GM12873 (cell line): ENCODE data around the gene MICAL2.

Experiments used
- TF ChIP-seq, protein P1 (sequence below): IDR thresholded peaks from 2 replicates; pipeline ENCODE4 v1.5.1; 2012; ENCODE audit warnings: low read depth, mild to moderate bottlenecking, moderate library complexity, low read length, control low read depth; ENCODE audit not compliant: insufficient read depth; ENCODE audit errors: missing control alignments

The MICAL2 gene

DNA sequence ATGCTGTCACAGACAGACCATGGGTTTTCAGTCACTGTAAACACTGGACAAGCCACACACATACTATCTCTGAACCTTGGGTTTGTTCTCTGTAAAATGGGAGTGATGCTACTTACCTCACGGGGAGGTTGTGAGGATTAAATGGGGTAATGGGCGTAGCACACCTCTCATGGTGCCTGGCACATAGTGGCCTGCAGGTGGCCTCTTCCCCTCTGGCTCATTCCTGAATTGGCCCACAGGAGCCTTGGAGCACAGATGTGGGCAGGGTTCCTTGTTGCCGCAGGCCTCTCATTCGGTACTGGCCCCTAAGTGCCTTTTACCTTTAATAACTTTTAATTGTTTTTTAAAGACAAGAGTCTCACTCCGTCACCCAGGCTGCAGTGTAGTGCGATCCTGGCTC is 11.7 kb downstream of the MICAL2 start:
- TF ChIP-seq, protein P1, sequence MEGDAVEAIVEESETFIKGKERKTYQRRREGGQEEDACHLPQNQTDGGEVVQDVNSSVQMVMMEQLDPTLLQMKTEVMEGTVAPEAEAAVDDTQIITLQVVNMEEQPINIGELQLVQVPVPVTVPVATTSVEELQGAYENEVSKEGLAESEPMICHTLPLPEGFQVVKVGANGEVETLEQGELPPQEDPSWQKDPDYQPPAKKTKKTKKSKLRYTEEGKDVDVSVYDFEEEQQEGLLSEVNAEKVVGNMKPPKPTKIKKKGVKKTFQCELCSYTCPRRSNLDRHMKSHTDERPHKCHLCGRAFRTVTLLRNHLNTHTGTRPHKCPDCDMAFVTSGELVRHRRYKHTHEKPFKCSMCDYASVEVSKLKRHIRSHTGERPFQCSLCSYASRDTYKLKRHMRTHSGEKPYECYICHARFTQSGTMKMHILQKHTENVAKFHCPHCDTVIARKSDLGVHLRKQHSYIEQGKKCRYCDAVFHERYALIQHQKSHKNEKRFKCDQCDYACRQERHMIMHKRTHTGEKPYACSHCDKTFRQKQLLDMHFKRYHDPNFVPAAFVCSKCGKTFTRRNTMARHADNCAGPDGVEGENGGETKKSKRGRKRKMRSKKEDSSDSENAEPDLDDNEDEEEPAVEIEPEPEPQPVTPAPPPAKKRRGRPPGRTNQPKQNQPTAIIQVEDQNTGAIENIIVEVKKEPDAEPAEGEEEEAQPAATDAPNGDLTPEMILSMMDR: peak; percentile 51

DNA sequence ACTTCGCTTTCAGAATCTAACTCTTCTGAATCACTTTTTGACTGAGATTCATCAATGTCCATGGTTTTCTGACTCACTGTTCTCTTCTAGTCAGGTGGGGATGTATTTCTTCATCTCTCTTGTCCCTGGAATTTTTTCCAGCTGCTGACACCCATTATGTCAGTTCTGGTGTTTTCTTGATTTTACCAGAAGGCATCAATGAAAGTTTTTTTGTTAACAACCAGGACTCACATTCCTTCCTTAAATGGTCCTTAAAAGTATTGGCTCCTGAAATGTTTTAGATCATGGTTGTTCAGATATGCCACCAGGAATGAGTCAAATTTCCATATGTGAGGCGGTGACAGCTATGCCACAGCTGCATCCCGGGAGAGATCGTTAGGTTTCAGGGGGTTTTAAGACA is 12.9 kb downstream of the MICAL2 start:
- TF ChIP-seq, protein P1: no peak

DNA sequence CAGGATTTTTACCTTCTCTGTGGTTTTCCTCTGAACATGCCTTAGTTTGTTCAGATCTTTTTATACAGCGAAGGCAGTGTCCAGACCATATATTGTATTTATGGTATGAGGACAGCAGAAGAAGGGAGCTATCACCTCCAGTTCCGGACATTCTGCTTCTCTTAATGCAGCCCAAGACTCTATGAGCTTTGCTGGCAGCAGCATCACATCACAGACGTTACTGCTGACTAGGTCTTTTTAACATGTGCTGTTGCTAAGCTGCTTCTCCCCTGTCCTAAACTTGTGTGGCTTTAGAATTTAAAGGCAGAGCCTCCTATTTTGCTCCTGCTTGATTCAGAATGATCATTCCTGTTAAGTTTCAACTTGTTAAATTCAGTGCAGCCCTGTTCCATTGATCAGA is 13.4 kb downstream of the MICAL2 start:
- TF ChIP-seq, protein P1: no peak

DNA sequence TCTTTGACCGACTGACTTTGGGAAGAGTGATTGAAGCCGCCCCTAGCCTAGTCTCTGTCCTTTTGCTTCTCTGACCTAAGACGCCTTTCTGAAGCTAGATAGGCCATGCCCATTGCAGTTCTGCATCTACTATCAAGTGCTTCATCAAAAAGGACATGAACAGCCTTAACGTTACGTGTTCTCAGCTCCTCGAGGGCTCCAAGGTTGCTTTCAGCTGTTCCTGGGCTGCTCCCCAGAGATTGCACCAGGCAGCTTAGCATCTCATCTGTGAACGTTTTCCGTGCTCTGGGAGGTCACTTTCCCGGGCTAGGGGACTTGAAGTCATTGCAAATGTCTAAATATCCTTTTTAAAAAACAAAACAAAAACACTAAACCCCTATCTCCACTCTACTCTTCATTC is 13.9 kb downstream of the MICAL2 start:
- TF ChIP-seq, protein P1: no peak

DNA sequence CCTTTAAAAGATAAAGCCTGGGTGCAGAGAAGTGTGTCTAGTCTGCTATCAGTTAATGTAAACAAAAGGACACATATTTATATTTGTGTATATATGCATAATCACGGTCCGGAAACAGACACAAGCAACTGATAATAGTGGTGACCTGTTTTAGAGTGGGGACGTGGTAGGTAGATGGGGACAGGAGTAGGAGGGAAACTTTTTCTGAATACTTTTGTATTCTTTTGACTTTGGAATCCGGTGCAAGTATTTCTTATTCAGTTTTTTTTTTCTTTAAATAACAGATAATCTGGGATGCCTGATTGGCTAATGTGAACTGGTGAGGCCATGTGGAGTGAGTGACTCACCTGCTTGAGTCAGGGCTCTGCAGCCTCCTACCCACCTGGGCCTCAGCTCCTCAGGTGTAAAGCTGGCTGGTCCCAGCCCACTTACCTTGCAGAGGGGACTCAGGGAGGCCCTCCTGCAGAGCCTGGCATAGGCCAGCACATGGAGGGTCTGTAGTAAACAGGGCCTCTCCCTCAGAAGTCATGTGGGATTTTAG is 15.3 kb downstream of the MICAL2 start:
- TF ChIP-seq, protein P1: no peak

DNA sequence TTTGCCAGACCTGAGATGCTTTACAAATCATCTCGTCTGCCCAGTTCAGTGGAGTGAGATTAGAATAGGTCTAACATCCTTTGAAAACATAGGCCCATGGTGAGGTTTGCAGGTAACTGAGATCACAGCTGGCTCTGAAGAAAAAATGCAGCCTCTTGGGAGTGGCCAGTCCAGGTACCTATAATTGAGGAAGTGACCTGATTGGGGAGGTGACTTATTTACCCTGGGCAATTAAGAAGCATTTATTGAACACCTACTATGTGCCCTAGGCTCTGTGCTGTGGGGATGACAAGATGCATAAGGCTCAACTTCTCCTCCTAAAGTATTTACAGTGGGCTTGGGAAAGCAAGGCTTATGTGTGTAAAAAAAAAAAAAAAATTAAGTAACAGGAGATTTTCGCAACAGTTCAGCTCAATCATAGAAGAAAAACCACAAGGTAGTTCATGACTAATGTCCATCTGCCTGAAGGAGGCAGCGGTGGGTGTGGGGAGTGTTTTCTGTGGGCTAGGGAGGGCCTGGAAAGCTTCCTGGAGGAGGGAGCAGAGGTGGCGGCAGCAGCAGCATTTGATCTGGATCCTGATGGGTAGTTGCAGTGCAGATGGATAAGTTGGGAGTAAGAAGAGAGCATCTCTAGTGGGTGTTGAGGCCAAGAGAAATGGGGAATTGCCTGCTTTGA is 16.1 kb downstream of the MICAL2 start:
- TF ChIP-seq, protein P1: no peak

DNA sequence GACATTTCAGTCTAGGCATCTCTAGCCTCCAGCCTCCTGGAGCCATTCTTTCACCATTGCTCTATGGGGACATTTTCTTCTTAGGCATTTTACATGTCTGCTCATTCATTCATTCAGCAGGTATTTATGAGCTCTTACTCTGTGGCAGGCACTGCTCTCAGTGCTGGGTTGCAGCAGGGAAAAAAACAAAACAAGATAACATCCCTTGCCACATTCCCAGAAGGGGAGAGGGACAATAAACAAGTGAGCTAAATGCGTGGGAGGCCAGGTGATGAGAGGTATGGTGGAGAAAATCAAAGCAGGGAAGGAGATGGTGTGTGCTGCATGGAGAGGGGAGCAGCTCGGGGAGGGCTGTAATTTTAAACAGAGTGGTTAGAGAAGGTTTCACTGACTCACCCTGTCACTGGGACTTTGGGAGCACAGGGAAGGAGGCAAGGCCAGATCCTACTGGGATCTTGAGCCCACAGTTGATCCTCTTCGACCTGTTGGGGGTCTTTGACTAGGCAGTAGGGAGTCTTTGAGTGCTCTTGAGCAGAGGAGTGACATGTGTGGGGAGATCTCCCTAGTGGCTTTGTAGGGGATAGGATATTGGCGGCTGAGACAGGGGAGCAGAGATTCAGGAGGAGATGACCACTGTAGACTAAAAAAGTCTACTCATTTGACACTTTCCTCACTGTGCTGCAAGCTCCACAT is 17.0 kb downstream of the MICAL2 start:
- TF ChIP-seq, protein P1: no peak
